HUDEP-2 (cell line): ENCODE measurements around the gene OR52I2.

Experiments used
- DNase-seq, 76 experiments: peaks; one replicate each; lab custom pipeline; 2025; ENCODE audit not compliant: unreplicated experiment in 76 of 76; lab: John Stamatoyannopoulos, UW

The OR52I2 gene

DNA sequence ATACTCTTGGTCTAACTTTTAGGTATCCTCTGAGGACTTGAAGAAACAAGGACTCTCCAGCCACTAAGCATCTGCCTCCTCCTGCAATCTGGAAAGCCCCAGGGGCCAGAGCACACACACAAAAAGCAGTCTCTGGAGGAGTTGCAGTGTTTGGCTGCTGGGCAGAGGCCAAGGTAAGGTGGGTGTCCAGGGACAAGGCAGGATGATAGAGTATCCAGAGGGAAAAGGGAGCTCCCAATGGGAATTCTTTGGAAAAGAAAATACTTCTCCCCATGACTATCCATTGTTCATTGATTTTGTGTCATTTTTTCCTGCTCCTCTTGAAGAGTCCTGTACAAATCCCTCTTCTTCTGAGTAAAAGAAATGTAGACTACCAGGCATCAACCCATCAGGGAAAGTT lies at the start of gene OR52I2:
Gene OR52I2 (plus strand): TSS at position 301 of the 400 bp plus-strand sequence.
- no peak for DNase-seq

DNA sequence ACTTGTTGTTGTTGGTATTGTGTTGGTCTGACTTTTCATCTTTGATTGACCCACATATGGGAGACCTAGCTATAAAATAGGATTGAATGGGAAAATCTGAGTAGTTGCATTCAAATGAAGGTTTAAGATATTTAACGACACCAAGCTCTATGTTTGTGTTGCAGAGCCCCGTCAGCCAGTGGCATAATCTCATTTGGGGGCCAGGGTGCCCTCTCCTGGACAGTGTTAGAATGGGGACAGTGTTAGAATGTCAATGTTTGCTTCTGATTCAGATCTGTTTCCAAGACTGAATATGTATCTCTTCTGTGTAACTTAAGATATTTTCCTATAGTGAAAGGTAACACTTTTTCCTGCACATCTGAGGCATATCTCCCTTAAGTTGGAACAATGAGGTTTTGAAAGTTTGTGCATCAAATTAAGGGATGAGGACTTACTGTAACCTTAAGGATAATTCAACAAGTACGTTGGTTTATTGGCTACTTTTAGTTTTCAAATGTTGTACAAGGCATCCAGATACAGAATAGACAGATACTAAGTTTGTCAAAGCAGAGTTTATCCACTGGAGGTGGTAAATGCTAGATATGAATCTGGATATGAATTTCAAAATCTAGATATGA lies 41.8 kb upstream of the OR52I2 start:
- peak in 25 of 76 experiments; percentile 2 to 47 (median 21) for DNase-seq

DNA sequence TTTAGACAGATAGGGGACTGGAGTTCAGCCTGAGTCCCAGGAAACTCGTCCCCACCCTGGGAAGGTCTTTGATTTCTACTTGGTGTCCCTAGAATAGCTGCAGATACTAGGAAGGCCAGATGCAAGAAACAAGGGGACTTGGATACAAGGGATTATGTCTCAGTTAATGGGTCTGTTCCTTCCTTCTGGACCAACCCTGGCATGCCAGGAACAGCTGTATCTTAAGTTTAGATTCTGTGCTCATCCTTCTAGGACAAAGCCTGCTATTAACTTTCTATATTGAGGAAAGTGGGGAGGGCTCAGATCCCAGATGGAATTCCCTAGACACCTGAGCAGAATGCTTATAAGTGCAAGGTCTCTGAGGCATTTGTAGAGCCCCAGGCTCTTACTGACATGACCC lies 40.5 kb upstream of the OR52I2 start:
- no peak for DNase-seq

DNA sequence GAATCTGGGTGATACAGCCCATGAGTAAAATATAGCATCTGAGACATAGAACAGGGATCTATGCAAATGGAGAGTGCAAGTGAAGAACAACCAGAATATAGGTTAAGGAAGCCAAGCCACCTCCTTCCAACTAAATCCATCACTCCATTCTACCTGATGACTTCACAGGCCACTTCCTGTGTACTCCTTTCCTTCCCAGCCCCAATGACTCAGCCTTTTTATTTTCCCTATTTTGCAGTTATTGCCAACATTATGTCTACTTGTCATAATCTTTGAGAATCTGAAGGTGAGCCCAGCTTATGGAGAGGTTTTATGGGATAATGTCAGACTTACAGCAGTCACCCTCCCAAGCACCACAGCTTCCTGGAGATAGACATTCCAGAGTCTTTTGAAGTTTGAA lies 38.0 kb upstream of the OR52I2 start:
- DNase-seq: no peak

DNA sequence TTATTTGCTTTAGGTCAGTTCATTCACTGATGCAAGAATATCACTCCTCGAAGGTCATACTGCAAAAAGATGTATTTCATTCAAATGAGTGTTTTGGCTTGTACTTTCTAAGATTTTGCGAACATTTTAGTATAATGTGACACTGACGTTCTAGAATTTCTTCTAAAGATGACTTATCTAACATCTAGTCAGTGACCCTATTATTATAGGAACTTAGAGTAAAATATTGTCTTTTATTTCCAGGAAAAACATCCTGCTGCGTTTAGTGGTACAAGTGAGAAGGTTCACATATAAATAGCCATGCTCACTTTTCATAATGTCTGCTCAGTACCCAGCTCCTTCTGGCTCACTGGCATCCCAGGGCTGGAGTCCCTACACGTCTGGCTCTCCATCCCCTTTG lies 36.7 kb upstream of the OR52I2 start, which contains the start of gene OR52M1:
Gene OR52M1 (plus strand): TSS at position 301 of the 400 bp plus-strand sequence. CDS start 0 bp downstream, at position 301.
- no peak for DNase-seq

DNA sequence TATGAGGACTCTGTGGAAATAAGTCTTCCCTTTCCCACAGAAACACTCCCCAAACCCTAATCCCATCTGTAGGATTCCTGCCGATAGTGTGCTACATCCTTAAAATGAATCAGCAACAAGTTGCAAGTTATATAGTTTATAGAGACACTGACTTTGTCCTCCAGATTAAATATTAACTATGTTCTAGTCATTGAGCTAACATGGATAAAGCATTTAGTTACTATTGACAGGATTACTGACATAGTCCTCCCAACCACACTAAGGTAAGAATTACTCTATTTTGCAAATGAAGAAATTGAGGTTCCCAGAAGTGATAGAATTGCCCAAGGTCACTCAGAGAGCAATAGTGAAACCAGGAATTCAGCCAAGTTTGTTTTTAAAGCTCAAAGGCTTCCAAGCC lies 34.7 kb upstream of the OR52I2 start:
- DNase-seq: no peak

DNA sequence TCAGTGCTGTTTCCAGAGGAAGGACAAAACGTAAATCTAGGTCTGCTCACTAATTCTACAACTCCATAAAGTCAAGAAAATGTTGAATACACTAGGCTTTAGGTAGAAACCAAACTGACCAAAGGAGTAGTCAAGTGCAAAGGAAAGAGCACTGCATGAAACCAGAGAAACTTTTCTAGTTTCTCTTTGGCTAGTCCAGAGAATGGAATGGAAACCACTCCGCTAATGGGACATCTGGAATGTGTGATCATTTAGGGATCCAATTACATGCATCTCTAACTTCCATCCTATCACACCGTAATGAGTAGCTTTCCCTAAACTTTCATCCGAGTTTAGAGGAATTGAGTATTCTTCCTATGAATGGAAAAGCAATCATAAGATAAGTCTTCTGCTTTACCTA lies 34.1 kb upstream of the OR52I2 start:
- DNase-seq: no peak

DNA sequence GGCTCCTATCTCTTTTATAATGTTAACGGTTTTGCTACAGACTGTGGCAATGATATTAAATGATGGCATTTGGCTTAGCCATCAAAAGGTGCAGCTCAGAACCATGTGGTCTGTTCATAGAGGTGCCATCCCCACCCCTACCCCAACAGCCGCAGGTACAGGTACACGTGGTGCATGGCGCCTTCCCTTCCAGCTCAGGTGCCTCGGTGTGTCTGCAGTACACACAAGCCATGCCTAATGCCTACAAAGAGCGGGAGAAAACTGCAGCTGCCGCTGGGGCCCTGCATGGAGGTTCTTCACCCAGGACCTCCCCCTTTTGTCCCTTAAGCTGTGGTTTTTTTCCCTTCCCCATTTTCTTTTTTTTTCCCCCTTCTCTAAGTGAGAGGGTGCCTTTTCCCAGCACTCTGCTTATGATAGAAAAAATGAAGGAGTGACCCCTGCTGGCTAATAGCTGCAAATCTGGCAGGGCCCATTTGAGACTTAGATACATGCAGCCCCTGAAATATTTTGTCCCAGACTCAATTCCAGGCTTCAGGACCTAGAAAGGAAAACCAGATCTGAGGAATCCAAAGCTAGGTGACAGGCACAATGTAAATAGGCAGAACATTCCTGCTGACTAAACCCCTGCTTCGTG lies 30.1 kb upstream of the OR52I2 start:
- DNase-seq: peak in 4 of 76 experiments; percentile 7 to 13 (median 10)

DNA sequence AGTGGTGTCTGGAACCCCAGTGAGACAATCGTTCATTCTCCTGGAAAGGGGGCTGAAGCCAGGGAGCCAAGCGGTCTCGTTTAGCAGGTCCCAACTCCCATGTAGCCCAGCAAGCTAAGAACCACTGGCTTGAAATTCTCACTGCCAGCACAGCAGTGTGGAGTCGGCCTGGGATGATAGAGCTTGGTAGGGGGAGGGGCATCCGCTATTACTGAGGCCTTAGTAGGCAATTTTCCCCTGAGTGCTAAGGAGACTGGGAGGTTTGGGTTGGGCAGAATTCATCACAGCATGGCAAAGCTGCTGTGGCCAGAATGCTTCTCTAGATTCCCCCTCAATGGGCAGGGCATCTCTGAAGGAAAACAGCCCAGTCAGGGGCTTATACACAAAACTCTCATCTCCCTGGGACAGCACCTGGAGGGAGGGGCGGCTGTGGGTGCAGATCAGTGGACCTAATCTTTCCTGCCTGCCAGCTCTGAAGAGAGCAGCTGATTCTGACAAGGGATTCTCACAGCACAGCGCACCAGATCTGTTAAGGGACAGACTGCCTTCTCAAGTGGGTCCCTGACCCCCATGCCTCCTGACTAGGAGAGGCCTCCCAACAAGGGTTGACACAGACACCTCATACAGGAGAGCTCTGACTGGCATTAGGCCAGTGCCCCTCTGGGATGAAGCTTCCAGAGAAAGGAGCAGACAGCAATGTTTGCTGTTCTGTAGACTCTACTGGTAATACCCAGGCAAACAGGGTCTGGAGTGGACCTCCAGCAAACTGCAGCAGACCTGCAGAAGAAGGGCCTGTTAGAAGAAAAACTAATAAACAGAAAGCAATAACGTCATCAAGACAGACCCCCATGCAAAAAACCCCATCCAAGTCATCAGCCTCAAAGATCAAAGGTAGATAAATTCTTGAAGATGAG lies 21.8 kb upstream of the OR52I2 start:
- no peak for DNase-seq

DNA sequence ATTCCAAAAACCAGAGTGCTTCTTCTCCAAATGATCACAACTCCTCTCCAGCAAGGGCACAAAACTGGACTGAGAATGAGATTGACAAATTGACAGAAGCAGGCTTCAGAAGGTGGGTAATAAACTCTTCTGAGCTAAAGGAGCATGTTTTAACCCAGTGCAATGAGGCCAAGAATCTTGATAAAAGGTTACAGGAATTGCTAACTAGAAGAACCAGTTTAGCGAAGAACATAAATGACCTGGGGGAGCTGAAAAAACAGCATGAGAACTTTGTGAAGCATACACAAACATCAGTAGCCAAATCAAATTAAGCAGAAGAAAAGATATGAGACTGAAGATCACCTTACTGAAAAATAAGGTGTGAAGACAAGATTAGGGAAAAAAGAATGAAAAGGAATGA lies 21.1 kb upstream of the OR52I2 start:
- no peak for DNase-seq

DNA sequence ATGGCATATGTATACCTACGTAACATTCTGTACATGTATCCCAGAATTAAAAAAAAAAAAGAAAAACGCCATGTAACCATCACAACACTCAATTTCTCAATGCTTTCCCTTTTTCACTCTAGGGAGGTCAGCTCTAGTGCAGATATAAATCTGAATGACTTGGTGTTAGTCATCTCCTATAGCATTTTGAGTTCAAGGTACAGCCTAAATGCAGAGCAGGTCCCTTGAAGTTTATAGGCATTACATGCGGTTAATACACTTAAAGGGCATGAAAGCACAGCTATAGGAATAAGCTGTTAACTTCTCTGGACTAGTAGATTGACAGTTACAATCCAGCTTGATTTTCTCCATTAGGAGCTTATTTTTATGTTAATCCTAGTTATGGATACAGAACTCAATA lies 16.2 kb upstream of the OR52I2 start:
- no peak for DNase-seq

DNA sequence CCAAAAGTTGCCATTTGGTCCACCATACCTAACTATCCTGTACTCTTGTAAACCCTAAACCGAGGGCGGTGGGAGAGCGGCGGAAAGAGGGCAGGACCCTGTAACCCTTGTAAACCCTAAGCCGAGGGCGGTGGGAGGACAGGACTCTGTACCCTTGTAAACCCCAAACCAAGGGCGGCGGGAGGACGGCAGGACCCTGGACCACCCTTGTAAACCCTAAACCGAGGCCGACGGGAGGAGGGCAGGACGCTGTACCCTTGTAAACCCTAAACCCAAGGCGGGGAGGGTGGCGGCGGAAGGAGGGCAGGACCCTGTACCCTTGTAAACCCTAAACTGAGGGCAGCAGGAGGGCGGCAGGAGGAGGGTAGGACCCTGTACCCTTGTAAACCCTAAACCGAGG lies 12.5 kb upstream of the OR52I2 start:
- no peak for DNase-seq

DNA sequence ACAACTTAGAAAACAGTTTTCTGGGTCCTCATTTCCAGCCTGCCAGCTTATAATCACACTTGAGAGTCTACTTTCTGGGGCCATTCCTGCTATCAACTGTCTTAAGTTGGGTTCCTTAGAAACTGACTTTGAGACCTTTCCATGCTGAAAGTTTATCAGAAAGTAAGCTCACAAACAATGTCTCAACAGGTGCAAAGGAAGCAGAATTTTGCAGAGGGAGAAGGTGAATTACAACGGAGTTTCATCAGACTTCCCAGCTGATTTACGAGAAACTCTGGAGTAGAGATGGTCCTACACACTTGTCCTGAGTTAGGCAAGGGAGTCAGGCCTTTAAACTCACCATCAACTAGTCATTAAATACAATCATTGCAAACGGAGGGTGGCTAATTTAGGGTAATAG lies 4.7 kb upstream of the OR52I2 start:
- DNase-seq: no peak

DNA sequence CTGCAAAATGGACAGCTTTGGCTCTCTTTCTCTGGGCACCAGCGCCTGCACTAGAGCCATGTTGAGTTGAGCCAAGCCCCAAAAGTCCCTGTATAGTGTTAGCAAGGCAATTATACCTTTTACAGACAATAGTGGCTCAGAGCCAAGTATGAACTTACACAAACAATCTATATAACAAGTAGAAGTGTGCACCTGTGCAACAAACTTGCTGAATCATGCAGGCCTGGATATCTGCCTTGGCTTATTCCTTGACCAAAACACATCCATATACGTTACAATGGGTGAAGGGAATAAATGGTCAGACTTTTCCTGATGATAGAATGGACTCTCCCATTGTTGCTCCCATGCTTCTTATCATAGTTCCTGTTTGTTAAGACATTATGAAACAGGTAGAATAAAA lies 3.8 kb upstream of the OR52I2 start:
- no peak for DNase-seq

DNA sequence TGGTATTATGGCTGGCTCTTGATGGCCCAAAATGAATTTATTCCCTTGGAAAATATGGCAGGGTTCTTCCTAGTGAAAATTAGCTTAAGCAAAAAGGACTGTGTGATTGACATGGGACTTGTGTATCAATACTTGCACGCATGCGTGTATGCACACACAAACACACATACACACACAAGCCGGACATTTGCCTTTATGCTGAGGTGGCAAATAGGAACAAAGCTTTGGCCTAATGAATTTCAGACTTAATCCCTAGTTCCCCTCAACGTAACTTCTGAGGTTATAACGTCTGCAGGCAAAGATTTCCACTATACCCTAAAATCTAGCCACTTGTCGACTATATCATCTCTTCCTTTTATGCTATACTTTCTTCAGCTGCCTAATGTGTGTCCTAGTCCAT lies 2.9 kb upstream of the OR52I2 start:
- DNase-seq: no peak

DNA sequence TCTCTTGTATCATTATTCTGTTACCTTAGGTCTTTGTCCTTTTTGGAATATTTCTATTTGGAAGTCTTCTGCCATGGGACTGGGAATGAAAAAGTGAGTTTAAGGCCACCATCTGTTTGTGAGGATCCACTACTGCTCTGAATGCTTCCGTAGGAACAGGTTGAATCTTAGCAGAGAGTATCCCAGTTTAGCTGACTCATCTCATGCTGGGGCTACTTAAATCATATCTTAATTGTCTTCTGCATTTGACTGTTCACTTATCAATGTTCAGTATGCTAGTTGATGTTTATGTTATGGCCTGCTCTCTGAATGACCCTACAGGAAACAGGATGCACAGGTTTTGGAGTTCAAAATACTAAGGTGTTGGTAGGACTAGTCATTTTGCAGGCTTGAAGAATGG lies 1.4 kb upstream of the OR52I2 start:
- no peak for DNase-seq

DNA sequence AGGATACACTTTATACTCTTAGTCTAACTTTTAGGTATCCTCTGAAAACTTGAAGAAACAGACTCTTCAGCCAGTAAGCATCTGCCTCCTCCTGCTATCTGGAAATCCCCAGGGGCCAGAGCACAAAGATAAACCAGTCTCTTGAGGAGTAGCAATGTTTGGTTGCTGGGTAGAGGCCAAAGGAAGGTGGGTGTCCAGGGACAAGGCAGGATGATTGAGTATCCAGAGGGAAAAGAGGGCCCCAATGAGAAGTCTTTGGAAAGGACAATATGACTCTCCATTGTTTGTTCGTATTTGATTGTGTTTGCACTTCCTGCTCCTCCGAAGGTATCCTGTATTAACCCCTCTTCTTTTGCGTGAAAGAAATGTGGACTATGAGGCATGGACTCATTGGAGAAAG lies 7.5 kb downstream of the OR52I2 start:
- no peak for DNase-seq

DNA sequence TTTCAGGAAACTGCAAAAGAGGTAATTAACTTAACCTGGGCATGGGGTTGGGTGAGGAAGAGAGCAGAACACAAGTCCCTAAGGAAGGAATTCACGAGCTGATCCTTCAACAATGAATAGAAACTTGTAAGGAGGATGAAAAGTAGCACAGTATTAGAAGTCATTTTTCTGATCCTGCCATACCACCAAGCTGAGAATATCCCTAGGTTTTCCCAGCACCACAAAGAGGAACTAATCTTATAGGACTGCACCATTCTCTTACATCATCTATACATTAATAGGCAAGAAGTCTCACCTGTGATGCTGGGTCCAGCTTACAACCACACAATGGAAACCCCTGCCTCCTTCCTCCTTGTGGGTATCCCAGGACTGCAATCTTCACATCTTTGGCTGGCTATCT lies 12.2 kb downstream of the OR52I2 start, which contains the start of gene OR52I1:
Gene OR52I1 (plus strand): TSS at position 301 of the 400 bp plus-strand sequence. CDS start 0 bp downstream, at position 301.
- DNase-seq: no peak

DNA sequence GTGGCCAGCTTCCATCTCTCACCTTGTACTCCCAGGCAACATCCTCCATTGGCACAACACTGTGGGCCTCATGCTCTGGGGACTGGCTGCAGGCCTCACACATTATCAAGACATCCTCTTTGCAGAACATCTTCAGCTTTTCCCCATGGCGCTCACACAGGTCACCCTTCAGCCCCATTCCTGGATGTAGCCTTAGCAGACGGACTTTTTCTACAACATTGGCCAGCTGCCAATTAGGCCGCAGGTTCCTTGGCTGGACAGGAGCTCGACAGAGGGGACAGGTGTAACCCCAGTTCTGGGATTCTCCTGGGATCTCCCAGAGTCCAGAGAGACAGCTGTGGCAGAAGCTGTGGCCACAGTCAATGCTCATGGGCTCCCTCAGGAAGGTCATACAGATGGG lies 23.5 kb downstream of the OR52I2 start:
- DNase-seq: no peak

DNA sequence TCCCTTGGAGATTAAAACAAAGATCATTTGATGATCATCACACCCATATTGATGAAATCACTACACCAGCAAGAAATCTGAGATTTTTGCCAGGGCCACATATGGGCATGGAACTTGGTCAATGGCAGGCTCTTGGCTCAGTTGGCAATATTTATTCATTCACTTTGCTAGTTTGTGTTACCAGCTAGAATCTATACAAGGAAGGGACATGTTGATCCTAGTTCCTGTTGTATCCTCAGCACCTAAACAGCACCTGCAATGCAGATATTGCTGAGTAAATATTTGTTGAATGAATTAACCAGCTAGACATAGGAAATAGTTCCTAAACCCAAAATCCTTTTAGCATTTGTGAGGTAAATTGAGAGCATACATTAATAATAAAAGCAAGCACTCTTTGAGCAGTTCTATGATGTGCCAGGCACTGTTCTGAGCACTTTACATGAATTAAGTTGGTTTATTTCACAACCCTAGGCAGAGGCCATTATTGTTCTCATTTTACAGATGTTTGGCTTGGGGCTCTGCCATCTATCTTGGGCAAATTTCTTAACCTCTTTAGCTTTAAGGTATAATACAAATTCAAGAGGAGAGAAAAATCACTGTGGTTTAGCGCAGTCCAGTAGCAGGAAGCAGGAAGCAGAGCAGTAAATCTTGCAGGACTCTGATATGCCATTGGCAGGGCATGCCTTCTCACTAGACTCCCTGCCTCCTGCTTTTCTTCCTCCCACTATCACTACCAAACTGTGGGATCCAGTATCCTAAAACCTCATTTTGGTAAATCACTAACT lies 24.9 kb downstream of the OR52I2 start:
- DNase-seq: no peak

DNA sequence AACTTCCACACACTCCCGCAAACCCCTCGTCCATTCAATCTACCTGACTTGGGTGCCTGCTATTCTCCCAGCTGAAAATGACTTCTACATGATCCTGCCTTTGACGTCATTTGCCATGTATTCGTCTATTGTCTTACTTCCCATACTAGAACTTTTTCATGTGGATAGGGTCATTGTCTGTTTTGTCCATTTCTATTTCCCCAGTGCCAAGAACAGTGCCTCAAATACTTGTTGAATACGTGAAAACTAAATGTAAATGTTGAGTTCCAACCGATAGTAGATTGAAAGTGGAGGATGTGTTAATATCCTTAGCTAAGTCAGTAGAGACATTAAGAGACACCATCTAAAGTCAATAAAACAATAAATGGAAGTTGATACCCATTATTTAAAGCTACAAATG lies 25.6 kb downstream of the OR52I2 start:
- no peak for DNase-seq
